HG03378 (cell line): ENCODE data around the gene NLRP7.
"Not testable (repeated sequence)": the region's sequence is repeated elsewhere in the genome, so short reads cannot be mapped to it uniquely, and the experiment has no call there.

Experiments
- ATAC-seq: cut with Tn5 transposase; IDR thresholded peaks from one replicate; pipeline ENCODE4 v1.9.1; 2021; ENCODE audit warnings: mild to moderate bottlenecking, moderate library complexity; ENCODE audit not compliant: unreplicated experiment

The NLRP7 gene

DNA sequence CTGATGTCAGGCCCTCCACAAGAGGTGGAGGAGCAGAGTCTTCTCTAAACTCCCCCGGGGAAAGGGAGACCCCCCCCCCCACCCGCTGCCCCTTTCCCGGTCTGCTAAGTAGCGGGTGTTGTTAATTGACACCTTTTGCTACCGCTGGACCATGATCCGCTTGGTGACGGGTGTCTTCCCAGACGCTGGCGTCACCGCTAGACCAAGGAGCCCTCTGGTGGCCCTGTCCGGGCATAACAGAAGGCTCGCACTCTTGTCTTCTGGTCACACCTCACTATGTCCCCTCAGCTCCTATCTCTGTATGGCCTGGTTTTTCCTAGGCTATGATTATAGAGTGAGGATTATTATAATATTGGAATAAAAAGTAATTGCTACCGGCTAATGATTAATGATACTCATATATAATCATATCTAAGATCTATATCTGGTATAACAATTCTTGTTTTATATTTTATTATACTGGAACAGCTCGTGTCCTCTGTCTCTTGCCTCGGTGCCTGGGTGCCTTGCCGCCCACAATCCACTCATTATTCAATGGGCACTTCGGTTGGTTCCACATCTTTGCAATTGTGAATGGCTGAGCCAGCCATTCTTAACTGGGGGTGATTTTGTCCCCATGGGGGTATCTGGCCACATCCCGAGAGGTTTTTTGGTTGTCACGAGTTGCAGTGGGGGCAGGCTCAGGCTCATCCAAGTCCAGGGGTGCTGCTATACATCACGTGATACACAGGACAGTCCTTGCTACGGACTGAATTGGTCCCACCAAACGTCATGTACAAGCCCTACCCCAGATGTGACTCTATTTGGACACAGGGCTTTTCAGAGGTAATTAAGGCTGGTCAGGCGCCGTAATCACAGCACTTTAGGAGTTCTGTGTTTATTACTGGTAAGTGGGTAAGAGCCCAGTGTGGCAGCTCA is 27.4 kb downstream of the NLRP7 start:
- not testable (repeated sequence) for ATAC-seq

DNA sequence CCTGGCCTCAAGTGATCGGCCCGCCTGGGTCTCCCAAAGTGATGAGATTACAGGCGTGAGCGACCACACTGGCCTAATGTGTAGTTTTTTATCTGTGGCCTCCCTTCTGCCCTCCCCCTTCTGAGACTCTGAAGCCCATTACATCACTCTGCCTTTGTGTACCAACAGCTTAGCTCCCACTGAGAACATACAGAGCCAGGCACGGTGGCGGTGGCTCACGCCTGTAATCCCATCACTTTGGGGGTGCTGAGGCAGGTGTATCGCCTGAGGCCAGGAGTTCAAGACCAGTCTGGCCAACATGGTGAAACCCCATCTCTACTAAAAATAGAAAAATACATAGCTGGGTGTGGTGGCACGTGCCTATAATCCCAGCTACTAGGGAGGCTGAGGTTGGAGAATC is 28.8 kb downstream of the NLRP7 start:
- no peak for ATAC-seq

DNA sequence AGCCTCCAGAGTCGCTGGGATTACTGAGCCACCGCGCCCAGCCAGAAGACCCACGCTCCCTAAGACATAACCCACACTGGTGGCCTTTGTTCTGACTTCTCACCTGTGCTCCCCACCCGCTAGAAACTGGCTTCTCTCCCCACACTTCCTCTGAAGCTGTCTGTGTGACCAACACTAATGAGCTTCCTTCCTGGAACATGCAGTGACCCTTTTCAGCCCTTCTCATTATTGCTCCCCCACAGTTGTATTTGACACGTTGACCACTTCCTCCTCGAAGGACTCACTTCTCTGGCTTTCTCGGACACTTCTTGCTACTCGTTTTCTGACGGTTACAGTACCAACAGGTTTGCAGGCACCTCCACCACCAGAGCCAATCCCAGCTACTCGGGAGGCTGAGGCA is 30.5 kb downstream of the NLRP7 start:
- no peak for ATAC-seq

DNA sequence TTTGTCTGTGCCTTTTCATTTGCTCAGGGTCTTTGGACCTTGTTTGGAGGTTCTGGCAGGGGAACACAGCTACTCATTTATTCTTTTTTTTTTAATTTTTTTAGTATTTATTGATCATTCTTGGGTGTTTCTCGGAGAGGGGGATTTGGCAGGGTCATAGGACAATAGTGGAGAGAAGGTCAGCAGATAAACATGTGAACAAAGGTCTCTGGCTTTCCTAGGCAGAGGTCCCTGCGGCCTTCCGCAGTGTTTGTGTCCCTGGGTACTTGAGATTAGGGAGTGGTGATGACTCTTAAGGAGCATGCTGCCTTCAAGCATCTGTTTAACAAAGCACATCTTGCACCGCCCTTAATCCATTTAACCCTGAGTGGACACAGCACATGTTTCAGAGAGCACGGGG is 39.4 kb downstream of the NLRP7 start:
- ATAC-seq: not testable (repeated sequence)

DNA sequence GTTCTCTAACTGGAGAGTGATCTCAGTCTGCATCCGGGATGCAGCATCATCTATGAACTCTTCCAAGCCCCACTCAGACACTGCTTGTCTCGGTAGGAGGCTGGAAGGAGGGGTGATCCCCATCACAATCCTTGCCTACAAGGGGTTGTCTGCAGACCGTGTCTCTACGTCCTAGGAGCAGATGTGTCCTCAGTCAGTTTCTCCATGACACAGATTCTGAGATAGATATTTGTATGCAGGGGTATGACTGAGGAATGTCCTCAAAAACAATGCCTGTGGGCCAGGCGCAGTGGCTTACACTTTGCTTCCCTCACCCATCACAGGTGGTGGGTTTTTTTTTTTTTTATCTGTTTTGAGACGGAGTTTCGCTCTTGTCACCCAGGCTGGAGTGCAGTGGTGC is 40.5 kb downstream of the NLRP7 start:
- no peak for ATAC-seq

DNA sequence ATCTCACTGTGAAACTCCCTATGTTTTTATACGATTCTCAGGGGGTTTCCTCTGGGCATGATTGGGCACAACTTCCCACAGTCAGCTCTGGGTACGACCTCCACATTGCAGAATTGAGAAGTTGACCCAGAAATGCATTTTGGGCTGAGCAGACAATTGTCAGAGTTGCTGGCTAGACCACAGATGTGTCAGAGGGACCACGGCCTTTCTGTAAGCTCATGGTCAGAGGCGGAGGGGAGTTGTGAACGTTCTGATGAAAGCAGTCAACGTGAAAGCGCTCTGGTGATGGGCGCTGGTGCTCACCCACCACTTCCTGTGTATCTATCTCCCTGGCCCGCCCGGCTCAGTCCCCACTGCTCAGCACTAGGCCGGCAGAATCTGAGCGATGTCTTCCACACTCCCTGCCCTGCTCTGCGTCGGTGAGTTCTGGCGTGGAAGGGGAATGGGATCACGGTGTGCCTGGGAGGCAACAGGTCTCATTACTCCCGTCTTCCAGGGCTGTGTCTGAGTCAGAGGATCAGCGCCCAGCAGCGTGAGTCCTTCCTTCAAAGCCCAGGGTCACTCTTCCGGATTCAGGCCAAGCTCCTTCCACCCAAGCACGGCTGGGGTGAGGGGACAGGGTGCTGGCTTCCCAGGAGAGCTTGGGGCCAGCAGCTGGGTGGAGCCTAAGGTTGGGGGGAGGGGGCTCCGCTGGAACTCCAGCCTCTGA is 41.4 kb downstream of the NLRP7 start, which contains the start of gene NCR1:
NCR1 (plus strand) TSS at position 346 of the 709 bp plus-strand sequence; CDS start at position 386, 40 bp downstream.
- ATAC-seq: no peak

DNA sequence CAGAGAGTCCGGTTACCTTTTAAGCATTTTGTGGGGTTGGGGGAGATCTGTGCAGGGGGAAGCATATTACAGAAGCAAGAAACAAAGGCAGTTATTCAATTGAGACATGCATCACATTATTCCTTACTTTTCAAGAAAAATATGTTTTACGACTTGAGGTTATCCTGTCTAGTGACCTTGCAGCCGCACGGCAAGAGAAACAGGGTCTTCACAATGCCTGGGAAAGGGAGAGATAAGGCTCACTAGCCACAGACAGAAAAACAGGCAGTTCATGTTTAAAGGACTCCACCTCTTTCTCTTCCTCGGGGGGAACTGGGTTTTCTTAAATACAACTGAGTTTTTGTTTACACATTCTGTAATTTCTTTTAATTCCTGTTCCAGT is 41.9 kb downstream of the NLRP7 start:
- no peak for ATAC-seq

DNA sequence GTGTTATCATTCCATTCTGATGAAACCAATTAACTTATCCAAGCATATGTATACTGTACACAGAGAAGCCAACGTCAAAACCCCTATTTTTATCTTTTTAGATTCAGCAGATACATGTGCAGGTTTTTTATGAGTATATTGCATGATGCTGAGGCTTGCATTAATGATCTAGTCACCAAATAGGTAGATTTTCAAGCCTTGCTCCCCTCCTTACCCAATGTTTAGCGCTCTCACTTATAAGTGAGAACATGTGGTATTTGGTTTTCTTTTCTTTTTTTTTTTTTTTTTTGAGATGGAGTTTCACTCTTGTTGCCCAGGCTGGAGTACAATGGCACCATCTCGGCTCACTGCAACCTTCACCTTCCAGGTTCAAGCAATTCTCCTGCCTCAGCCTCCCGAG is 43.1 kb downstream of the NLRP7 start:
- ATAC-seq: not testable (repeated sequence)

DNA sequence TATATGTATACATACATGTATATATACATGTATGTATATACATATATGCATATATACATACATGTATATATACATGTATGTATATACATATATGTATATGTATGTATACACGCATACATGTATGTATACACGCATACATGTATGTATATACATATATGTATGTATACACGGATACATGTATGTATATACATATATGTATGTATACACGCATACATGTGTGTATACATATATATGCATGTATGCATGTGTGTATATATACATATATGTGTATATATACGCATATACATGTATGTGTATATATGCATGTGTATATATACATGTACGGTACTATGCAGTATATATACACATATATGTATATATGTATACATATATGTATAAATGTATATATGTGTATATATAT is 44.0 kb downstream of the NLRP7 start:
- no peak for ATAC-seq

DNA sequence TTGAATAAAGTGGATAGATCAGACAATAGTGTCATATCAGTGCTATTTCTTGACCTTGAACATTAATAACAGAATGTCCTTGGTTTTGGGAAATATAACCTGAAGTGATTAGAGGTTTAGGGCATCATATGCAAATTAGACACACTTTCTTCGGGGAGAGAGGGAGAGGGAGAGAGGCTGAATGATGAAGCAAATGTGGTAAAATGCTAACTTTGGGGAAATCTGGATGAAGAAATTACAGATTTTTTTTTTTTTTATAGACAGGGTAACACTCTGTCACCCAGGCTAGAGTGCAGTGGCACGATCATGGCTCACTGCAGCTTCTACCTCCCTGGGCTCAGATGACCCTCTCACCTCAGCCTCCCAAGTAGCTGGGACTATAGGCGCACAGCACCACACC is 45.3 kb downstream of the NLRP7 start:
- no peak for ATAC-seq

DNA sequence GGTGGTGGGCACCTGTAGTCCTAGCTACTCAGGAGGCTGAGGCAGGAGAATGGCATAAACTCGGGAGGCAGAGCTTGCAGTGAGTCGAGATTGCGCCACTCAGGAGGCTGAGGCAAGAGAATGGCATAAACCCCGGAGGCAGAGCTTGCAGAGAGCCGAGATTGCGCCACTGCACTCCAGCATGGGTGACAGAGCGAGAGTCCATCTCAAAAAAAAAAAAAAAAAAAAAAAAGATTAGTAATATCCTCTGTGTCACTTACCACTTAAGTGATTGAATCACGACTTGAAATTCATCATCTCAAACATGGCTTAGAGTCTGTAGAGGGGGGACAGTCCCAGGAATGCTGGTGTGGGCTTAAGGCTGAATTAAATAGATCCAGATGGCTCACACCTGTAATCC is 46.2 kb downstream of the NLRP7 start:
- not testable (repeated sequence) for ATAC-seq

DNA sequence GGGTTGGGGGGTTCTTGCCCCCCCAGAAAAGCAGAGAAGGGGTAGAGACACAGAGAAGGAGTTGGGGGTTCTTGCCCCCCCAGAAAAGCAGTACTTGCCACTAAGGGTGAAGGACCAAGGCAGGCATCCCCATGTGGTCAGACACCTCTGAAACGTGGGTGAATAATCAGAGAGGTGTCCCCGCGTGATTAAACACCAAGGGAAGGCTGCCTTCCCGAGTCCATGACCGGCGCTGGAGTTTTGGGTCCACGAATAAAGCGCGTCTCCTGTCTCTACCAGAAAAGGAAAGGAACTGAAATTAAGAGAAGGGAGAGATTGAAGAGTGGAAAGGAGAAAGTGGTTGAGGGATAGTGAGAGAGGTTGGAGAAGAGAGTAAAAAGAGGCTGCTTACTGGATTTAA is 47.7 kb downstream of the NLRP7 start:
- ATAC-seq: not testable (repeated sequence)

DNA sequence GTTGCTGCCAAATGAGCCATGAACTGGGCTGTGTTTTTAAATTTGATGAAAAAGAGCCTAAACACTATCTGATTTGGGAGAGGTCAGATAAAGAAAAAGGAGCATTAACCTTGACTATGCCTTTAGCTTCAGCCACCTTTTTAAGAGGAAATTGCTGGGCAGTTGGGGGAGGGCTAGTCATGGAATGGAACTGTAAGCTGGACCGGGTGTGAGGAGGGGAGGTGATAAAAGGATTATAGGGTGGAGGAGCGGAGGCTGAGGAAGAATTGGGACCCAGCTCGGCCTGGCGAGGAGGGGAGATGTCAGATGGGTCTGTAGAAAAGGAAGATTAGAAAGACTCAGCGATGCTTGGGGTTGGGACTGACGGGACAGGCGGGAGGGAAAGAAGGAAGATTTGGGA is 48.6 kb downstream of the NLRP7 start:
- not testable (repeated sequence) for ATAC-seq

DNA sequence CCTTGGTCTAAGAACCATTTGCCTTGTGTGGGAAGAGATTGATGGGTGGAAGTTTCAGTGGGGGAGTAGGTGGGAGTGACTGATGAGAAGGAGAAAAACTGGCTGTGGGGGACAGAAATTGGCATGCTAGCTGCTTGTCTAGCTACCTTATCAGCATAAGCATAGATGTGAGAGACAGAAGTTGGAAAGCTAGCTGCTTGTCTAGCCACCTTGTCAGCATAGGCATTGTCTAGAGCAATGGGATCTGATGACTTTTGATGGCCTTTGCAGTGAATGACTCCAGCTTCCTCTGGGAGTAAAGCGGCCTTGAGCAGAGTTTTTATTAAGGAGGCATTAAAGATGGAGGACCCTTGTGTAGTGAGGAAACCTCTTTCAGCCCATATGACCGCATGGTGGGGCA is 51.3 kb downstream of the NLRP7 start:
- ATAC-seq: no peak

DNA sequence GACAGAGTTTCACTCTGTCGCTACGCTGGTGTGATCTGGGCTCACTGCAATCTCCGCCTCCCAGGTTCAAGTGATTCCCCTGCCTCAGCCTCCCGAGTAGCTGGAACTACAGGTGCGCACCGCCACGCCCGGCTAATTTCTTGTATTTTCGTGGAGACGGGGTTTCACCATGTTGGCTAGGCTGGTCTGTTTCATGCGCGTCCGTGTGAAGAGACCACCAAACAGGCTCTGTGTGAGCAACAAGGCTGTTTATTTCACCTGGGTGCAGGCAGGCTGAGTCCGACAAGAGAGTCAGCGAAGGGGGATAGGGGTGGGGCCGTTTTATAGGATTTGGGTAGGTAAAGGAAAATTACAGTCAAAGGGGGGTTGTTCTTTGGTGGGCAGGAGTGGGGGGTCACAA is 53.2 kb downstream of the NLRP7 start:
- ATAC-seq: not testable (repeated sequence)

DNA sequence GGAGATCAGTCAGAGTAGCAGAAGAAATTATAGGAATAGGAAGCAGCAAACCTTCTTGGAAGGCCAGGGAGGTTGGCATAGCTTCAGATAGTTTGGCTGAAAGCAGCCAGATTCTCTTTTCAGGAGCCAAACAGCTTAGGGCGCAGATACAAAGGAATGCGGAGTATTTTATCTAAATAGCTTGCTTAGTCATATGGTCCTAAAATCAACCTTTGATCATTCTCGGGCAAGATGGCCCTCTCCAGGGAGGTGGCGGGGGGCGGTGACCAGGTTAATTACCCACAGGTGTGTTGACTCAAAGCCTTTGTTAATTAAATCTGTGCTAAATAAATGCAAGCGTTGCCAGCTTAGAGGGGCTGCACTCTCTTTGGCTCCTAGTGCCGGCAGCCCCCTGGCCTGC is 53.9 kb downstream of the NLRP7 start:
- no peak for ATAC-seq

DNA sequence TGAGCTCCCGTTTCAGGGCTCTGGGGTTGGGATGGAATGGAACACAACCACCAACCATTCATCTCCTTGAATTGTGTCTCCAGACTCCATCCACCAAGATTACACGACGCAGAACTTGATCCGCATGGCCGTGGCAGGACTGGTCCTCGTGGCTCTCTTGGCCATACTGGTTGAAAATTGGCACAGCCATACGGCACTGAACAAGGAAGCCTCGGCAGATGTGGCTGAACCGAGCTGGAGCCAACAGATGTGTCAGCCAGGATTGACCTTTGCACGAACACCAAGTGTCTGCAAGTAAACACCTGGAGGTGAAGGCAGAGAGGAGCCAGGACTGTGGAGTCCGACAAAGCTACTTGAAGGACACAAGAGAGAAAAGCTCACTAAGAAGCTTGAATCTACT is 57.8 kb downstream of the NLRP7 start:
- no peak for ATAC-seq

DNA sequence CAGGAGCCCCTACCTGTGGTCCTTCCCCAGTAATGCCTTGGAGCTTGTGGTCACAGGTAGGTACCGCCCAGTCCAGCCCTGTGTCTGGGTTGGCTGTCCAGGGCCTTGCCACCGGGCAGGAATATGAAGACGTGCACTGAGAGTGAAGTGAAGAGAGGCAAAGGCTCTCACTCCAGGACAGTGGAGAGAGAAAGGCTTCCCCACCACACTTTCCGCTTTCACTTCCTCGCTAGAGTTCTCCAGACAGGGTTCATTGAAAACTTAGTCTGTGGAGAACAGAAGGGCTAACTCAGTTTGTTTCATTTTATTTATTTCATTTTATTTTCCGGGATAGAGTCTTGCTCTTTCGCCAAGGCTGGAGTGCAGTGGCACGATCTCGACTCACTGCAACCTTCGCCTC is 59.1 kb downstream of the NLRP7 start:
- ATAC-seq: no peak

DNA sequence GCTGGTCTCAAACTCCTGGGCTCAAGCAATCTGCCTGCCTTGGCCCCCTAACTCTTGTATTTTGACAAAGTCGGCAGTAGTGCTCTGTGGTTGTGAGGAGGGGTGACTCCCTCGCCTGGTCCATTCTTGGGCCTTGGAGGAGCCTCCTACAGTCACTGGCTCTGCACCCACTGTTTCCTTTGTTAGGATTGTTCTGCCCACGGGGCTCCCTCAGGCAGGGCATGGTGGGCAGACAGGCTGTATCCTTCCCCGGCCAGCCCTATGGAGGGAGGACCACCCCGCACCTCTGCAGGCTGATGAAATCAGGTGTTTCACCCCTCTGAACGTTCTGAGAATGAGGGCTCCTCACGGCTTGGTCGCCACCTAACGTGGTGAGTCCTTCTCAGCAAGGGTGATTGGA is 64.1 kb downstream of the NLRP7 start:
- ATAC-seq: no peak

DNA sequence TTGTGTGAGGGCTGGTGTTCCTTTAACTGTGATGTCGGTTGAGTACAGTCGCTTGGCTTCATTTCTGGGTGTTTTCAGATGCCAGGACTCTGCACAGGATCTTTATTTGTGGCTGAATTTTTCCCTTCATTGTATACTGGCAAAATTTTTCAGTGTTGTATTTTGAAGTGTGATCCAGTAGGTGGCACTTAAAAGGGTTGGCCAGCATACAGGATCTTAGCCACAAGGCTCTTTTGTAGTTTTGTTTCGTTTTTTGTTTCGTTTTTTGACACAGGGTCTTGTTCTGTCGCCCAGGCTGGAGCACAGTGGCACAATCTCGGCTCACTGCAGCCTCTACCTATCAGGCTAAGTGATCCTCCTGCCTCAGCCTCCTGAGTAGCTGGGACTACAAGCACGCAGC is 64.6 kb downstream of the NLRP7 start:
- ATAC-seq: no peak

DNA sequence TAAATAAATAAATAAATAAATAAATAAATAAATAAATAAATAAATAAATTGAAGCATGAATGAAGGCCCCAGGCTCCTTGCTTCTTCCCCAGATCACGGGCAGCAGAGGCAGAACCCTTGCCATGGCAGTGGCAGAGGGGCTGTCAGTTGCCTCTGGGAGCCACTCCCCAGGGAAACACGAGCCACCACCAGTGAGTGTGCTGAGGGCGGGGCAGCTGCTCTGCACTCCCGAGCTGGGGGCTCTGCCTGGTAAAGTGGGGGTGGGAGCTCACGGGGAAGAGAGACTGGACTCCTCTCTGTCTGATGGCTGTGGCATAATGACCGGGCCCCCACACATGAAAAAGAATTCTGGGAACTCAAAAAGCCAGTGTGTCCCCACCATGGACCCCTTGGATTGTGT is 65.4 kb downstream of the NLRP7 start:
- ATAC-seq: no peak

DNA sequence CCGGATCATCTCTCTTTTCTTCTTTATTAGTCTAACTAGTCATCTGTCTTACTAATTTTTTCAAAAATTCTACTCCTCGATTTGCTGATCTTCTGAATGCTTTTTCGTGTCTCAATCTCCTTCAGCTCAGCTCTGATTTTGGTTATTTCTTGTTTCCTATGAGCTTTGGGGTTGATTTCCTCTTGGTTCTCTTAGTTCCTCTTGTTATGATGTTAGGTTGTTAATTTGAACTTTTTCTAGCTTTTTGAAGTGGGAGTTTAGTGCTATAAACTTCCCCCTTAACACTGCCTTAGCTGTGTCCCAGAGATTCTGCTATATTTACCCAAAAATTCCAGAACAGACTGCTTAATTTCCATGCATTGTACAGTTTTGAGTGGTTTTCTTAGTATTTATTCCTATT is 69.9 kb downstream of the NLRP7 start:
- no peak for ATAC-seq
